ENCODE measurements around the gene PTPN23. TPM values are rescaled to one million over a fixed set of nuclear protein-coding genes. Genes with fewer than 3 reads are reported as not detected.

The PTPN23 gene
- total RNA-seq, 4 donors from 2014 or later, result 14.0 to 61.0 (median 30.2) TPM

- DNase-seq (ENCODE audit: low spot score) (no peak), ATAC-seq (ENCODE audit: low FRiP score) (no peak)
- TF ChIP-seq, protein P1, sequence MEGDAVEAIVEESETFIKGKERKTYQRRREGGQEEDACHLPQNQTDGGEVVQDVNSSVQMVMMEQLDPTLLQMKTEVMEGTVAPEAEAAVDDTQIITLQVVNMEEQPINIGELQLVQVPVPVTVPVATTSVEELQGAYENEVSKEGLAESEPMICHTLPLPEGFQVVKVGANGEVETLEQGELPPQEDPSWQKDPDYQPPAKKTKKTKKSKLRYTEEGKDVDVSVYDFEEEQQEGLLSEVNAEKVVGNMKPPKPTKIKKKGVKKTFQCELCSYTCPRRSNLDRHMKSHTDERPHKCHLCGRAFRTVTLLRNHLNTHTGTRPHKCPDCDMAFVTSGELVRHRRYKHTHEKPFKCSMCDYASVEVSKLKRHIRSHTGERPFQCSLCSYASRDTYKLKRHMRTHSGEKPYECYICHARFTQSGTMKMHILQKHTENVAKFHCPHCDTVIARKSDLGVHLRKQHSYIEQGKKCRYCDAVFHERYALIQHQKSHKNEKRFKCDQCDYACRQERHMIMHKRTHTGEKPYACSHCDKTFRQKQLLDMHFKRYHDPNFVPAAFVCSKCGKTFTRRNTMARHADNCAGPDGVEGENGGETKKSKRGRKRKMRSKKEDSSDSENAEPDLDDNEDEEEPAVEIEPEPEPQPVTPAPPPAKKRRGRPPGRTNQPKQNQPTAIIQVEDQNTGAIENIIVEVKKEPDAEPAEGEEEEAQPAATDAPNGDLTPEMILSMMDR (IDR thresholded peaks at IDR 0.05), result no peak
Measured at GRCh38 chr3:47424434-47425382, 43.9 kb downstream of the PTPN23 start.

GRCh38 chr3:47425383-47425778, 44.6 kb downstream of the PTPN23 start:
- no peak for DNase-seq (ENCODE audit: low spot score)
- TF ChIP-seq, protein P1 (IDR thresholded peaks at IDR 0.05), result no peak
- no peak for ATAC-seq (ENCODE audit: low FRiP score)

- DNase-seq (ENCODE audit: low spot score), result no peak
- TF ChIP-seq, protein P1 (IDR thresholded peaks at IDR 0.05), result no peak
- ATAC-seq (ENCODE audit: low FRiP score), result no peak
Measured at GRCh38 chr3:47425959-47426358, 45.1 kb downstream of the PTPN23 start.

DNA sequence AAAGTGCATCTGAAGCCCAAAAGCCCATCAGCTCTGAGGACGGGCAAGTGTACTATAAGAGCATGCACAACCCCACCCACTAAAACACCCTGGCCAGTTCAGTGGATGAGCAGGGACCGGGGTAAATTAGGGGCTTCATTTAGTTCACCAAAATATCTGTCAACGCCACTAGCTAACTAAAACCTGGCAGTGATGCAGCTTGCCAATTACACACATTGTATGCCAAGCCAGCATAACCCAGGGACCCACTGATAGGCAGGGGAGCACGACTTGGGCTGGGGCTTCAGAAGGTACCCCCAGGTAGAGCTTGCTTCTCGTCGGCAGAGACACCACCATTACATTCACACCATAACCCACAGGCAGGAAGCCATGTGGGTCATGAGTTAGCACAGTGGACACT, 47.0 kb downstream of the PTPN23 start:
- TF ChIP-seq, protein P1 (IDR thresholded peaks at IDR 0.05), result no peak
- DNase-seq (ENCODE audit: low spot score) (no peak), ATAC-seq (ENCODE audit: low FRiP score) (no peak)

GRCh38 chr3:47428662-47429061, 47.8 kb downstream of the PTPN23 start:
- TF ChIP-seq, protein P1 (IDR thresholded peaks at IDR 0.05), result no peak
- DNase-seq (ENCODE audit: low spot score) (no peak), ATAC-seq (ENCODE audit: low FRiP score) (no peak)

DNA sequence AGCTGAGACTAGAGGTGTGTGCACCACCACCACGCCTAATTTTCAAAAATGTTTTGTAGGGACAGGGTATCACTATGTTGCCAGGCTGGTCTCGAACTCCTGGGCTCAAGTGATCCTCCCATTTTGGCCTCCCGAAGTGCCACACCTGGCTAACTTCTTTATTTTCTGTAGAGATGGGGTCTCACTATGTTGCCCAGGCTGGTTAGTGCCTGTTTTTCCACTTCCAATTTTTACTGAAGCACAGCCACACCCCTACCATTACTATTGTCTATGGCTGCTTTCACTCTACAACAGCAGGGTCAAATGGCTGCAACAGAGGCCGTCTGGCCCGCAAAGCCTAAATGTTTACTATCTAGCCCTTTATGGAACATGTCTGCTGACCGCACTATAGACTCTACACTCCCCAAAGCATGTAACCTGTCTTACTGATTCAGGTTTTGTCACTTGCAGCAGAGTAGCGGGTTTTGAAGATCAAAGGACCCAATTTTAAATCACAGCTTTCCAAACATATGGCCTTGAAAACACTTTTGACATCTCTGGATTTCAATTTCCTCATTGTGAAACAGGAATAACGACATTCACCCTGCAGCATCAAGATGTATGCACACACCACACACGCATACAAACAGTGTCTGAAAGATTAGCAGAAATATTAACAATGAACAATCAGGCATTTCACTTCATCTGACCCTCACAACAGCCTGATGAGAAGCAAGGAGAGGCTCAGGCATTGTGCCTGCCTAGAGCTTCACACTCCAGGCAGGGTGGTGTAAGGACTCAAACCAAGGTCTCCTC, 48.9 kb downstream of the PTPN23 start:
- ATAC-seq (ENCODE audit: low FRiP score) (no peak), DNase-seq (ENCODE audit: low spot score) (no peak)
- TF ChIP-seq, protein P1 (IDR thresholded peaks at IDR 0.05), result no peak

Data from omental fat pad (tissue), 4 donors.